Skeletal muscle satellite cell (primary cell): ENCODE measurements around the gene HDAC8.

Source experiments
- H3K27me3 ChIP-seq: 2 replicates; pipeline ENCODE4 v1.7.0; 2013; ENCODE audit warnings: low read length; ENCODE audit not compliant: control insufficient read depth, insufficient read depth
- H3K36me3 ChIP-seq: 2 replicates; pipeline ENCODE4 v1.7.0; 2013; ENCODE audit warnings: mild to moderate bottlenecking, control low read depth, low read length; ENCODE audit not compliant: insufficient read depth
- H3K4me1 ChIP-seq: 2 replicates; pipeline ENCODE4 v1.7.0; 2013; ENCODE audit warnings: low read length; ENCODE audit not compliant: control insufficient read depth, insufficient read depth
- H3K4me2 ChIP-seq: 2 replicates; pipeline ENCODE4 v1.7.0; 2013; ENCODE audit warnings: mild to moderate bottlenecking, low read length
- H3K4me3 ChIP-seq: 2 replicates; pipeline ENCODE4 v1.7.0; 2013; ENCODE audit warnings: low read length
- H3K9ac ChIP-seq: 2 replicates; pipeline ENCODE4 v1.7.0; 2013; ENCODE audit warnings: mild to moderate bottlenecking, low read depth, low read length, moderate library complexity
- H3K9me3 ChIP-seq: replicated peaks from 2 replicates; pipeline ENCODE4 v1.7.0; 2013; ENCODE audit warnings: mild to moderate bottlenecking, control low read depth, low read length

The HDAC8 gene

DNA sequence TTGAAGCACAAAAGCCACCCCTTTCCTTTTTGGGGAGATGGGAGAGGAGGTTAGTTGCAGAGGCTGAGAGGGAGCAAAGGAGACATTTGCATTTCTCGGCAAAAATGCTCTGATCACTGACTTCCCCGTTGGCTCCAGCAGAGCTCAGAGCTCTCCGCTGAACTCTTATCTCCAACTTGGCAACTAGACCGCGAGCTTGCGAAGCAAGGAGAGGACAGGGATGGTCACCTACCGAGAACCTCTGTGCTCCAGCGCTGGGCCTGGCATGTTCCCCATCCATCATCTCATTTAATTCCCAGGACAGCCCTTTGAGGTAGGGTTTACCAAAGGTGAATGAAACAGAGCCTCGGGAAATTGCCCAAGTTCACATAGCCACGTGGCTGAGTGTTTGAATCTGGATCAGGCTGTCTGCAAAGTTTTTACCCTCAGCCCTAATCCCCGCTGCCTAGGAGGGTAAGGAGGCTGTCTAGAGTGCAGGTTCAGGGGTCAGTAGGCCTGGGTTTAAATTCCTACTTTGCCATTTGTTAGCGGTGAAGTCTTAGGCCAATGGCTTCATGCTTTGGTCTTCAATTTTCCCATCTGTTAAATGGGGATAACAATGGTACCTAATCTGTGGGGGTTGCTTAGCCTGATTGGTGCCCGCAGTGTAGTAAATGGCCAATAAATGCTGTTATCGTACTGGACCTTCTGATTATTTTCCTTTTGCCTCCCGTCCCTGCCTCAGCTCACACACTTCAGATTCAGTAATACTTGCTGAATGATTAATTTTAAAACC lies 263.2 kb downstream of the HDAC8 start:
- H3K4me3 ChIP-seq: peak overlapping the region; percentile 52
- peaks cover 78% of the 10 kb centered on the region for H3K27me3 ChIP-seq
- peaks cover 24% of the 10 kb centered on the region for H3K4me1 ChIP-seq
- peak overlapping the region; percentile 79 for H3K4me2 ChIP-seq
- H3K36me3 ChIP-seq: no peaks in the 10 kb centered on the region
- H3K9ac ChIP-seq: no peak overlapping the region
- H3K9me3 ChIP-seq: no peaks in the 10 kb centered on the region

DNA sequence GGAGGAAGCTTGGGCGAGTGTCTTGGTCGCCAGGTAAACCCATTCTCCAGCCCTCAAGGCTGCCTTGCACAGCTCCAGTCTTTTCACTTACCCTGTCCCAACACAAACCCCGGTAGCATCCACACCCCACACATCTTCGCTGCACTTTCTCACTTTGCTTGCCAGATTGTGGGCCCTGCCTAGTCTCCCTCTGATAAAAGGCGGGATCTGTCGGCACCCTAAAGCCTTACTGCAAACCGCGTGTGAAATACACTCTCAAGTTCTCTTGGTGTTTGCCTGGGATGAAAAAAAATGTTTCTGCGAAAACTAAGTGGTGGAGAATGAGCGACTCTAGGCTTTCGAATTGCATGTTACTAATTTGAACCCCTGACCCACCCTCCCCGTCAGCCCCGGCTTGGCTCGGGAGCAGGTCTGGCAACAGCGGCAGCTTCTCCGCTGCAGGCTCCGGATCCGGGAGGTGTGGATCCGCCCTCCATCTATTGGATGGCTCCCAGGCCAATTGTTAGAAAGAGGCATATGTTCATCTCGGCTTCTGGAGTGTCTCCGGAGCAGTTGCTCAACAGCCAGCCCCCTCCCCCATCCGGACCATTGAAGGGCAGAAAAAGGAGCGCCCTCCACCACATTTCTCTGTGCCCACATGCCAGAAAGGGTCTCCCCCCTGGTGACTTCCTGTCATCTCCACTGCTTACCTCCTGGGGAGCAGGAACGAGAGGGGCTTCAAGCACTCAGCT lies 263.9 kb downstream of the HDAC8 start:
- H3K27me3 ChIP-seq: peaks cover 81% of the 10 kb centered on the region
- H3K36me3 ChIP-seq: no peaks in the 10 kb centered on the region

DNA sequence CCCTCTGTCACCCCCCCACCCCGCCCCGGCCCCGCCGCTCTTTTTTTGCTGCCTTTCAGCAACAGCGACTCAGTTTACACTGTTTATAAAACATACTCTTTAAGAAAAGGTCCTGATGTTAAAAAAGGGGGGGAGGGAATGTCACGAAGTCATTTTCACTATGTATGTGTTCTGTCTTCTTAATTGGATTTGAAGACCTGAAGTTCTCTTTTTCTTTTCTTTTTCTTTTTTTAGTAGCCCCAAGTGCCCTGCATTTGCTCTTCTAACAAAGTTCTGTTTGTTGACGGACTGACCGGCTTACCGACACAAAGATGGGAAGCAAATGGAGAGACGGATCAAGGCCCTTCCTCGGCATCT lies 264.5 kb downstream of the HDAC8 start:
- no peak overlapping the region for H3K4me3 ChIP-seq
- H3K27me3 ChIP-seq: peaks cover 82% of the 10 kb centered on the region
- H3K36me3 ChIP-seq: no peaks in the 10 kb centered on the region
- H3K4me1 ChIP-seq: peaks cover 24% of the 10 kb centered on the region
- H3K9me3 ChIP-seq: no peaks in the 10 kb centered on the region
- H3K9ac ChIP-seq: no peak overlapping the region
- H3K4me2 ChIP-seq: peak overlapping the region; percentile 79

More for the DNA sequence above, 263.9 kb downstream of the HDAC8 start:
- H3K9ac ChIP-seq: no peak overlapping the region
- peak overlapping the region; percentile 79 for H3K4me2 ChIP-seq
- no peaks in the 10 kb centered on the region for H3K9me3 ChIP-seq
- peak overlapping the region; percentile 52 for H3K4me3 ChIP-seq
- peaks cover 24% of the 10 kb centered on the region for H3K4me1 ChIP-seq

DNA sequence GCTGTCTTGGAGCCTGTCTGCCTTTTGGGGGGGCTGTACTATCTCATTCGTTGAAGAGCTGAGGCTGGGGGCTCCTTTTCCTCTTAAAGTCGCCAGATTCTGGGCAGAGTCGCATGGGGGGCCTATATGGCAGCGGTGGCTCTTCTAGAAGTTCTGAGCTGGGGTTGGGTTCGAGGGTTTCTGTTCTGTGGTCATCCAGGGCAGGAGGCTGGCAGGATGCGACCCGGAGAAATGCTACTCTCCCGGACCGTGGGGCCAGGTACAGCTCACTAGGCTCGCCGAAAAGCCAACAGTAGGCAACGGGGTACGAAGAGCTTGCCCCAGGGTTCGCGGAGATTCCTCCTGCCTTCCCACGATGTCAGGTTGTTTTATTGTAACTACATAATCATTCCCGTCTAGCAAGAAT lies 265.0 kb downstream of the HDAC8 start:
- no peaks in the 10 kb centered on the region for H3K36me3 ChIP-seq
- H3K9ac ChIP-seq: no peak overlapping the region
- H3K4me3 ChIP-seq: peak overlapping the region; percentile 75
- H3K4me2 ChIP-seq: peak overlapping the region; percentile 91
- H3K9me3 ChIP-seq: no peaks in the 10 kb centered on the region
- peaks cover 82% of the 10 kb centered on the region for H3K27me3 ChIP-seq
- H3K4me1 ChIP-seq: peaks cover 24% of the 10 kb centered on the region

DNA sequence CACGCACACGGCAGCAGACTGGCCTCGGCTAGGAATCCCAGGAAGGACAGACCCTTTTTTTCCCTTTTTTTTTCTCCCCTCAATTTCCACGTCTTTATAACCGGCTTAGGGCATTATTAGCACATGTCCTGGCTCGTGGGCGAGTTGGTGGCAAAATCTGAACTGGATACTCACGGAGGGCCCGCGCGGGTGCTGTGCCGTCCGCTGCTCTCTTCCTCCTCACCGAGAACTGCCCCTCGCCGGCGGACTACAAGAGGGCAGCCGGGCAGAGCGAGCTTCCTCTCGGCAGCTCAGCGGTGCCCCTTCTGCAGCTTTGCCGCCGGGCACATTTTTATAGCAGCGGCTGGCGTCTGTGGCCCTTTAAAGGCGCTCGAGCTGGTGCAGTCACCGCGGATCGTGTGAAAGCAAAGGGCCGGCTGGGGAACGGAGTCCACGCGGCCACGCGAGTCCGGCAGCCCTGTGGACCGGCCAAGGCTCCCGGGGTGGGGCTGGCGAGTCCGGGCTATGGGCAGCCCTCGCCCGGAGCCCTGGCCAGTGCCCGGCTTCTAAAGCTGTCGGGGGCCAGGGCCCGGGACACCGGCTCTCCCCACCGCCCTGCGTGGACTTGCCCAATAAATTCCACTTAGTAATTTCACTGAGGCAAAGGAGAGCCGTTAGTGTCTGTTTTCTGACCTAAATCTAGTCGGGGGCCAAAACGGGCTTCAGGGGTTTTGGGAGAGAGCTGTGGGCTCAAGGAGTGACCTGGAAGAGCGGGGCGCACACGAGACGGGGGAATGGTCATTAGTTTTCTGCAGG lies 265.6 kb downstream of the HDAC8 start:
- Histone ChIP-seq H3K4me3 (peak overlapping the region; percentile 75), H3K4me2 (peak overlapping the region; percentile 91), H3K9me3 (no peaks in the 10 kb centered on the region), H3K4me1 (peaks cover 24% of the 10 kb centered on the region), H3K9ac (peak overlapping the region; percentile 43), H3K27me3 (peaks cover 84% of the 10 kb centered on the region), H3K36me3 (no peaks in the 10 kb centered on the region)

DNA sequence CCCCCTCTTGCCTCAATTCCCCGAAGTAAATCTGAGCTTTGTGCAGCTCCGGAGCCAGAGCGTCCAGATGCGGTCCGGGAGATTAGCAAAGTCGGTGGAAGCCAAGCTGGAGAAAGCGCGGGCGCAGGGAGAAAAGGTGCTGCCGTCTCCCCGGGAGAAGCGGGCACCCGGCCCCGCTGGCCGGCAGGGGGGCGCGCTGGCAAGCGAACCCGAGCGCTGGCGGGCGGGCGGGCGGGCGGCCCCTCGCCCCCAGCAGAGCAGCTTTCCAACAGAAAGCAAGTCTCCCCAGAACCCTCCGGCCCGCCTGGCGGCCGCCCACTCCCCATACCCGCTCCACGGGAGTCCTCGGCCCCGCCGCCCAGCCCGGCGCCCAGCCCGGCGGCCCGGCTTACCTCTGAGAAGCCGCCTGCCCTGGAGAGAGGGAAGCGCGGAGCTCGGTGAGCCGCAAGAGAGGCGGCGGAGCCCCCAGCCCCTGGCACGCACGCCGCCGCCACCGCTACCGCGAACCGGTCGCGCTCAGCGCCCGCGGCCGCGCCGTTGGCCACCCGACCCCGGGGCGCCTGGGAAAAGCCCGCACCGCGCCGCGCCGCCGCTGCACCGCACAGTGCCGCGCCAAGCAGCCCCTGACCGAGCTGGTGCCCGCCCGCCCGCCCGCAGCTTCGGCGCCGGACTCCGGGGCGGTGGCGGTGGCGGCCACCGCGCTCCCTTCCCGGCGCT lies 266.4 kb downstream of the HDAC8 start:
- Histone ChIP-seq H3K4me1 (peaks cover 24% of the 10 kb centered on the region), H3K9ac (no peak overlapping the region), H3K4me3 (peak overlapping the region; percentile 75), H3K9me3 (no peaks in the 10 kb centered on the region), H3K4me2 (peak overlapping the region; percentile 91), H3K27me3 (peaks cover 88% of the 10 kb centered on the region), H3K36me3 (no peaks in the 10 kb centered on the region)

DNA sequence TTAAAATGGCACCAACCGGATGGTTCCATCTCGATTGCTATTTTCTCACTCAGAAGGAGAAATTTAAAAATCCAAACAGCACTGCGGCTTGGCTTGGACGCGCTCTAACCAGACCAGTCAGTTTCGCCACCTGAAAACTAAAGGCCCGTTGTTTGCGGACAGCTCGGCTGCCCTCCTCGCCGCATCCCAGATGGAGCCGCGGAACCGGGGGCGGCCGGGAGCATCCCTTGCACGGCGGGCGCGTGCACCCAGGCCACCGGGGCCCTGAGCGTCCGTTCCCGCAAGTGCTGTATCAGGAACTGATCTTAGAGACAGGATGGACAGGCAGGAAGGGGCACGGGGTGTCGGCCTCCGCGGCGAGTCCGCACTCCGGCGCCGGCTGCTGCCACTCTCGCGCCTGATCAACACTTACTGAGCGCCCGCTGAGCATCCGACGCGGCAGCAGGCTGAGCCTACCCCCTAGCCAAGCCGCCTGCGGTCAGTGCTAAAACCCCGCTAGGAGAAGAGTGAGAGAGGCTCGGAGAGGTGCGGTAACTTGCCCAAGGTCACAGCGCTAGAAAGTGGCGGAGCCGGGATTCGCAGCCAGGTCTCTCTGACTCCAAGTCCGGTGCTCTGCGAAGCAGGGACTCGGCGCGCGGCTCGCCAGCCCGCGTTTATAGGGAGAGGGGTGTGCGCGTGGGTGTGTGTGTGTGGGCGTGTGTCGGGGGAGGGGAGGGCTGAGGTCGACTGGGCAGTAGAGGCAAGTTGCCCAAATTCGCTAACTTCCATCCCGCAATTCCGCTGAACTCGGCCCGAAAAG lies 267.2 kb downstream of the HDAC8 start, which contains the start of gene CITED1:
Gene CITED1, minus strand, starts transcription at position 629 of the 799 bp plus-strand sequence. CDS start 3,045 bp downstream, outside the sequence.
- H3K9ac ChIP-seq: no peak within 1 kb of the TSS
- peaks cover 90% of the 10 kb centered on the region for H3K27me3 ChIP-seq
- peak within 1 kb of the TSS; percentile 75 for H3K4me3 ChIP-seq
- no peaks in the 10 kb centered on the region for H3K9me3 ChIP-seq
- peak within 1 kb of the TSS; percentile 91 for H3K4me2 ChIP-seq
- H3K36me3 ChIP-seq: no peaks in the 10 kb centered on the region
- H3K4me1 ChIP-seq: peaks cover 24% of the 10 kb centered on the region

DNA sequence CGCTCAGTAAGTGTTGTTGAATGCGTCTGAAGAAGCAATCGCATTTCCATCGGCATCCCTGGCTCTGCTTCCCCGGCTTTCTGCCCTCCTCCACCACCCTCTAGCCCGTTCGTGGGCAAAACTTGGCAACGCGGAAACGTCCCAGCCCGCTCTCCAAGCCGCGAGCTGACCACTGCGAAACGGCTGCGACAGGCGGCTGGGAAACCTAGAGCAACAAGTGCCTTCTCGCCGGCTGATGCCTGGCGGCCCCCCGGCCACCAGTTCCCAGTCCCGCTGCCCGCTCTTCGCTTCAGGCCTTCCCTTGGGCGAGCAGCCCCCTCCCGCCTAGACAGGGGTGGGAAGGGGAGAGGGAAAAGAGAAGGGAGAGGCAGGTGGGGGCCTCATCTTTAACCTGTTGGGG lies 267.8 kb downstream of the HDAC8 start:
- Histone ChIP-seq H3K27me3 (peaks cover 90% of the 10 kb centered on the region), H3K9ac (no peak overlapping the region)

DNA sequence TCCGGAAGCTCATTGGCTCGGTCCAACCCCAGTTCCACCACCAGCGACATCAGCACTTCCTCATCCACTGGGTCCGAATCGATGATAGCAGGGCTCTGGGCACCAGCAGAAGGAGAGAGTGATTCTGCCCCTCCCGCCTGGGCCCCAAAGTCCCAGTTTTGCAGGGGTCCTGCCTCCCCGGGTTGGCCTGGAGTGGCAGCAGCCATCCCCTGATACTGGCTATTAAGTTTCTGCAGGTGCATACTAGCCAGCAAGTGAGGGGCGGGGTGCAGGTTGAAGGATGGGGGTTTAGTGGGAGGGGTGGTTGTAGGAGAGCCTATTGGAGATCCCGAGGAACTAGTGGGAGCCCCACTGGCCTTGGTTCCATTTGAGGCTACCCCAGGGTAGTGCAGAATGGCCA lies 270.9 kb downstream of the HDAC8 start:
- Histone ChIP-seq H3K4me1 (peaks cover 10% of the 10 kb centered on the region), H3K27me3 (peaks cover 89% of the 10 kb centered on the region)

More for the DNA sequence above, 267.8 kb downstream of the HDAC8 start:
- Histone ChIP-seq H3K36me3 (no peaks in the 10 kb centered on the region), H3K4me1 (peaks cover 24% of the 10 kb centered on the region), H3K9me3 (no peaks in the 10 kb centered on the region), H3K4me2 (peak overlapping the region; percentile 91), H3K4me3 (peak overlapping the region; percentile 75)

DNA sequence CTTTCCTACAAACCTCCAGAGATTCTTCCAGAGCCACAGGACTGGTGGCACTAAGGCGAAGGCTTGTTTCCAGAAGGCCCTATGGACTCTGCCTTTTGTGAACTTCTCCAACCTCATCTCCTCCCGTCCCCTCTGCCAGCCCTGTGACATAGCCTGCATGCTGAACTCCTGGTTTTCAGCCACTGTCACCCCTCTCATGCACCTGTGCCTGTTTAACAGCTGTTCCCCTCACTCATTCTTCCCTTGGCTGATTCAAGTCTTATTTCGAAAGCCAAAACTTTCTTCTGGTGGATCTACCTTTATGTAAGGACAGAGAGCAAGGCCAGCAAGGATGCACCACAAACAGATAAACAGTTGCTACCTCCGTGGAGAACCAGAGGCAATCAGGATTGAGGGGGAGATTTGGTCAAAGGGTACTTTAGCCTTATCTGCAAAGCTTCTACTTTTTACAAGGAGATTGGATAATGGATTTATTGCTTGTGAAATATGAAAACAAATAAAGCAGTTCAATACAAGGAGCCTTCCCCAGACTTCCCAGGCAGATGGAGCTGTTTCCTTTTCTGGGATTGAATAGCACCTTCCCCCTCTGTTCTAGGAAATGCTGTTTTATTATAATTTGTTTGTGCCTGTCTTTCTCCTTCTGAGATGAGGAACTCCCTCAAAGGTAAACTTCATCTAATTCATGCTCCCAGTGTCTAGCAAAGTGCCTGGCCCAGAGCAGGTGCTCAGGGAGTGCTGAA lies 272.6 kb downstream of the HDAC8 start:
- peaks cover 96% of the 10 kb centered on the region for H3K27me3 ChIP-seq
- H3K4me3 ChIP-seq: no peak overlapping the region
- H3K9me3 ChIP-seq: no peaks in the 10 kb centered on the region
- peaks cover 5% of the 10 kb centered on the region for H3K4me1 ChIP-seq
- no peak overlapping the region for H3K4me2 ChIP-seq
- no peak overlapping the region for H3K9ac ChIP-seq
- no peaks in the 10 kb centered on the region for H3K36me3 ChIP-seq

More for the DNA sequence above, 270.9 kb downstream of the HDAC8 start:
- Histone ChIP-seq H3K9me3 (no peaks in the 10 kb centered on the region), H3K36me3 (no peaks in the 10 kb centered on the region), H3K4me2 (no peak overlapping the region), H3K9ac (no peak overlapping the region), H3K4me3 (no peak overlapping the region)
